Gastroesophageal sphincter (tissue), 4 donors: Measurements from ENCODE around the gene DUSP8. TPM values are rescaled to one million over a fixed set of nuclear protein-coding genes. Genes with fewer than 3 reads are reported as not detected.

ENCODE experiments used
- ATAC-seq: fragments of 150-250 bp; one replicate; pipeline ENCODE4 v1.9.1; 2016; ENCODE audit warnings: mild to moderate bottlenecking, moderate library complexity
- H3K27ac ChIP-seq, 4 donors: fragments of 200-600 bp; sonication (generic) in 3 of 4; 1 replicate in 3 of 4; 2 replicates in 1 of 4; pipeline ENCODE4 v1.5.1; 2016 to 2019
- H3K27me3 ChIP-seq: fragments of 200-600 bp; sonication (generic); one replicate; pipeline ENCODE4 v1.5.1; 2019
- H3K36me3 ChIP-seq, 2 donors: fragments of 200-600 bp; sonication (generic); one replicate each; pipeline ENCODE4 v1.5.1; 2019; ENCODE audit warnings: control low read depth in 1 of 2
- H3K4me1 ChIP-seq, 3 donors: fragments of 200-600 bp; sonication (generic); 1 replicate in 2 of 3; 2 replicates in 1 of 3; pipeline ENCODE4 v1.5.1; 2016 to 2019; ENCODE audit warnings: control low read depth in 2 of 3
- H3K4me3 ChIP-seq, 2 donors: fragments of 200-600 bp; sonication (generic); one replicate each; pipeline ENCODE4 v1.5.1; 2019; ENCODE audit warnings: mild to moderate bottlenecking in 1 of 2, moderate library complexity in 1 of 2
- H3K9me3 ChIP-seq, 3 donors: fragments of 200-600 bp; sonication (generic); one replicate each; pipeline ENCODE4 v1.5.1; 2017 to 2019; ENCODE audit warnings: control low read depth in 2 of 3
- EP300 ChIP-seq: sonication (generic); formaldehyde crosslinking; IDR thresholded peaks from one replicate; pipeline ENCODE4 v1.6.1; 2017; ENCODE audit warnings: antibody characterized with exemption, mild to moderate bottlenecking
- POLR2A ChIP-seq, 2 donors: fragments of 450-650 bp; IDR thresholded peaks; one replicate each; pipeline ENCODE4 v1.6.1; 2017; ENCODE audit warnings: antibody characterized with exemption in 2 of 2, mild to moderate bottlenecking in 2 of 2, moderate library complexity in 1 of 2
- POLR2AphosphoS5 ChIP-seq: sonication (generic); formaldehyde crosslinking; IDR thresholded peaks from one replicate; pipeline ENCODE4 v1.6.1; 2017; ENCODE audit warnings: antibody characterized with exemption
- WGBS, 2 donors: methylation state at CpG; one replicate each; pipeline ENCODE4 v1.1.5; 2018; ENCODE audit warnings: low coverage in 1 of 2; 5-methylcytosine and 5-hydroxymethylcytosine counted together
- total RNA-seq, 4 donors: library from RNA; depleted of rRNA; stranded (reverse); fragments of >200 nt; gene quantifications; one replicate each; pipeline ENCODE4 v1.1.0, GENCODE V29; 2016
- TF ChIP-seq, protein P1 (sequence below), 4 experiments: fragments of 200-600 bp in 2 of 4; fragments of 450-650 bp in 2 of 4; sonication (generic) in 1 of 4; IDR thresholded peaks; one replicate each; pipeline ENCODE4 v1.5.1; 2017 to 2019; ENCODE audit warnings: antibody characterized with exemption in 4 of 4, mild to moderate bottlenecking in 2 of 4, moderate library complexity in 2 of 4

The DUSP8 gene
- total RNA-seq, 4 donors from 2014 or later, result 3.3 to 7.8 (median 4.9) TPM

DNA sequence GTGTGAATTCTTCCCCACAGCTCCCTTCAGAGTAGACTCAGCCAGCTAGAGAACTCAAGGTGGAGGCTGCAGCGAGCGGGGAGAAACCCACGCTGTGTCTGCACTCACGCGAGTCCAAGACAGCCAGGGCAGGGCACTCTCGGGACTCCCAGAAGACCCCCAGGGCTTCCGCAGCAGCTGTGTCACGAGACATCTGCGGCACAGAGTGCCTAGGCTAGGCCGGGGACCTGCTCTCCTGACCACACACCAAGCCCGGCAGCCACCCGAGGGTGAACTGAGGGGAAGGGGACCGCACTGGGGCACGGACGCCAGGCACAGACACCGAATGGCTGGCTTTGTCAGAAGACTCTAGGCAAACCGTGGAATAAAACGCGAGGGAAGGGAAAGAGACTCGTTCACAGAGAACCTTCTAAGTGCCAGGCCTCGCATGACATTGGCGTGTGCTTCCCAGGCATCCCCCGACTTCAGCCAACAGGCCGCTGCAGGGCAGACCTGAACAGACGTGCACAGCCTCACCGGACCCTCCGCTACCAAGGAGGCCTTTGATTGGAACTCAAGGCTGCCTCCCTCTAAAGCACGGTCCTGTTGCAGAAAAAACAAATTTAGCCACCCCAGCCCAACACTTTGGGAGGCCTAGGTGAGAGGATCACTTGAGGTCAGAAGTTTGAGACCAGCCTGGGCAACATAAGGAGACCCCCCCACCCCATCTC, 67.3 kb downstream of the DUSP8 start:
- TF ChIP-seq, protein P1, sequence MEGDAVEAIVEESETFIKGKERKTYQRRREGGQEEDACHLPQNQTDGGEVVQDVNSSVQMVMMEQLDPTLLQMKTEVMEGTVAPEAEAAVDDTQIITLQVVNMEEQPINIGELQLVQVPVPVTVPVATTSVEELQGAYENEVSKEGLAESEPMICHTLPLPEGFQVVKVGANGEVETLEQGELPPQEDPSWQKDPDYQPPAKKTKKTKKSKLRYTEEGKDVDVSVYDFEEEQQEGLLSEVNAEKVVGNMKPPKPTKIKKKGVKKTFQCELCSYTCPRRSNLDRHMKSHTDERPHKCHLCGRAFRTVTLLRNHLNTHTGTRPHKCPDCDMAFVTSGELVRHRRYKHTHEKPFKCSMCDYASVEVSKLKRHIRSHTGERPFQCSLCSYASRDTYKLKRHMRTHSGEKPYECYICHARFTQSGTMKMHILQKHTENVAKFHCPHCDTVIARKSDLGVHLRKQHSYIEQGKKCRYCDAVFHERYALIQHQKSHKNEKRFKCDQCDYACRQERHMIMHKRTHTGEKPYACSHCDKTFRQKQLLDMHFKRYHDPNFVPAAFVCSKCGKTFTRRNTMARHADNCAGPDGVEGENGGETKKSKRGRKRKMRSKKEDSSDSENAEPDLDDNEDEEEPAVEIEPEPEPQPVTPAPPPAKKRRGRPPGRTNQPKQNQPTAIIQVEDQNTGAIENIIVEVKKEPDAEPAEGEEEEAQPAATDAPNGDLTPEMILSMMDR (IDR thresholded peaks at IDR 0.05), result no peak
- TF ChIP-seq POLR2AphosphoS5 (no peak), EP300 (no peak), POLR2A (IDR thresholded peaks at IDR 0.05) (no peak)
- H3K36me3 ChIP-seq, result peaks cover 0 to 3% of the 10 kb centered on the region in 2 donors
- peaks cover 0 to 100% (median 70%) of the 10 kb centered on the region in 3 donors for H3K4me1 ChIP-seq

DNA sequence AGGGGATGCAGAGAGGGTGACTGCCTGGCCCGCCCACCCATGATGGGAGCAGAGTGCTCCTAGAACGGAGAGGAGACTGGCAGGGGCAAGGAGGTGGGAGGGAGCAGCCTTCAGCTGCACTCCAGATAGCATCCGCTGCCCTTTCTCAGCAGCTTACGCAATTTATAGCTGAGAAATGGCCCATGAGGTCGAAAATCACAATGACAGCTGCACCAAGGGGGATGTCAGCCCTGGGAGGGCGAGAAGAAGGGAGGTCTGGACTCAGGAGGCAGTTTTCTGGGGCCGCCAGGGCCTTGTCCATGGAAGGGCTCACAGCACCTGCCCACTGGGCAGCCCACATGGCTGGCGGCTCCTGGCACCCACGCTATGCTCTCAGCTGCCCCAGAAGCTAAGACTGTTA, 67.9 kb downstream of the DUSP8 start:
- Histone ChIP-seq H3K27ac (peak overlapping the region in 2 of 4 donors; percentile 16 to 63), H3K4me3 (no peak overlapping the region), H3K36me3 (peaks cover 0 to 9% of the 10 kb centered on the region in 2 donors), H3K27me3 (no peaks in the 10 kb centered on the region), H3K4me1 (peaks cover 0 to 96% (median 64%) of the 10 kb centered on the region in 3 donors), H3K9me3 (no peaks in the 10 kb centered on the region)
- ATAC-seq, result no peak
- 27% methylated on average over 3 of the region's 9 CpGs; no CpG with 5 or more reads in 1 of the 2 donors for WGBS, 2 donors
- TF ChIP-seq POLR2A (IDR thresholded peaks at IDR 0.05) (no peak), POLR2AphosphoS5 (no peak), EP300 (no peak)
- TF ChIP-seq, protein P1 (IDR thresholded peaks at IDR 0.05), result no peak

More for the DNA sequence above, 67.3 kb downstream of the DUSP8 start:
- Histone ChIP-seq H3K27me3 (no peaks in the 10 kb centered on the region), H3K4me3 (no peak overlapping the region), H3K27ac (no peak overlapping the region), H3K9me3 (no peaks in the 10 kb centered on the region)
- 90 to 95% methylated on average over 4 to 19 of the region's 28 CpGs for WGBS, 2 donors
- ATAC-seq, result no peak

Other genes with a start within 250 kb of the DUSP8 start
- 1 to 10 TPM; 1.4 to 8.6 (median 2.0) TPM for gene BRSK2, start 182.3 kb downstream of the DUSP8 start, total RNA-seq
- gene MOB2, start 85.5 kb downstream of the DUSP8 start, total RNA-seq, result 100 to 1,000 TPM in 2 of 4 donors, 10 to 100 TPM in 2; 59.6 to 103 (median 87.8) TPM
- not detected for gene KRTAP5-1, start 13.0 kb upstream of the DUSP8 start, total RNA-seq
- not detected for gene KRTAP5-2, start 26.0 kb upstream of the DUSP8 start, total RNA-seq
- gene KRTAP5-3, start 36.2 kb upstream of the DUSP8 start, total RNA-seq, result not detected
- gene KRTAP5-4, start 49.9 kb upstream of the DUSP8 start, total RNA-seq, result not detected
- gene KRTAP5-5, start 57.5 kb upstream of the DUSP8 start, total RNA-seq, result not detected
- not detected for gene KRTAP5-6, start 124.9 kb upstream of the DUSP8 start, total RNA-seq
- under 1 TPM in 3 of 4 donors, not detected in 1; 0.13 to 0.85 (median 0.31) TPM for gene IFITM10, start 178.3 kb upstream of the DUSP8 start, total RNA-seq
- gene CTSD, start 191.7 kb upstream of the DUSP8 start, total RNA-seq, result 100 to 1,000 TPM; 182 to 290 (median 238) TPM